A673 (cell line): ENCODE results near the gene ADAT2.

Source experiments
- EZH2 ChIP-seq: fragments of 200-600 bp; sonication (generic); IDR thresholded peaks from 2 replicates; pipeline ENCODE4 v1.6.1; 2017; ENCODE audit warnings: borderline replicate concordance, low read depth, mild to moderate bottlenecking, mixed read lengths, antibody characterized with exemption, low read length; ENCODE audit not compliant: poor library complexity, severe bottlenecking
- TF ChIP-seq, protein P1 (sequence below): fragments of 300-800, 200-600 bp; sonication (generic); conservative IDR thresholded peaks from 2 replicates; pipeline ENCODE4 v1.5.1; 2017; ENCODE audit warnings: low read depth, mild to moderate bottlenecking, antibody characterized with exemption, low read length, moderate library complexity, mixed read lengths

DNA sequence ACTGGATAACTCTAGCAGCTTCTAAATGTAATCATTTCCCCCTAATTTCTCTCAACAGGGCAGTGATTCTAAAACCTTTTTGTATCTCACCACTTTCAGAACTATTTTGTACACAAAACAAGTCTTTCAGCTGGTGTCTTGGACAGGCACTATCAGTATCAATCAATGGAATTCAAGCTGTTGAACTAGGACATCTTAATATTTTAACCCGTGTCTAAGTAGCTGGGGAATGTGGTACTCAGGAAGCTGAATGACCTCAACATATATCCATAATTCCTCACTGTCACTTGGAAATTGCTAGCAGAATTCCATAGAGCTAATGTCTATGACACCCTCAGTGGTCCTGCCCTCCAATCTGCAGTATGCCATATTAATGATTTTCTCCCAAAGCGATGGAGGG, 24.5 kb downstream of the ADAT2 start:
- no peak for TF ChIP-seq EZH2
- TF ChIP-seq, protein P1, sequence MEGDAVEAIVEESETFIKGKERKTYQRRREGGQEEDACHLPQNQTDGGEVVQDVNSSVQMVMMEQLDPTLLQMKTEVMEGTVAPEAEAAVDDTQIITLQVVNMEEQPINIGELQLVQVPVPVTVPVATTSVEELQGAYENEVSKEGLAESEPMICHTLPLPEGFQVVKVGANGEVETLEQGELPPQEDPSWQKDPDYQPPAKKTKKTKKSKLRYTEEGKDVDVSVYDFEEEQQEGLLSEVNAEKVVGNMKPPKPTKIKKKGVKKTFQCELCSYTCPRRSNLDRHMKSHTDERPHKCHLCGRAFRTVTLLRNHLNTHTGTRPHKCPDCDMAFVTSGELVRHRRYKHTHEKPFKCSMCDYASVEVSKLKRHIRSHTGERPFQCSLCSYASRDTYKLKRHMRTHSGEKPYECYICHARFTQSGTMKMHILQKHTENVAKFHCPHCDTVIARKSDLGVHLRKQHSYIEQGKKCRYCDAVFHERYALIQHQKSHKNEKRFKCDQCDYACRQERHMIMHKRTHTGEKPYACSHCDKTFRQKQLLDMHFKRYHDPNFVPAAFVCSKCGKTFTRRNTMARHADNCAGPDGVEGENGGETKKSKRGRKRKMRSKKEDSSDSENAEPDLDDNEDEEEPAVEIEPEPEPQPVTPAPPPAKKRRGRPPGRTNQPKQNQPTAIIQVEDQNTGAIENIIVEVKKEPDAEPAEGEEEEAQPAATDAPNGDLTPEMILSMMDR, result no peak
